Measurements from ENCODE around the gene ZNF839. TPM values are rescaled to one million over a fixed set of nuclear protein-coding genes. Genes with fewer than 3 reads are reported as not detected.

Gene ZNF839
- polyA plus RNA-seq, 1 of the 3 experiments (the other 2 are of a cell fraction): 15.4 TPM

GRCh38 chr14:102288139-102288538, 31.4 kb upstream of the ZNF839 start:
- ChIA-PET POLR2A (no interaction called here), CTCF (no interaction called here)
- Histone ChIP-seq H3K4me2 (no peak overlapping the region), H3K79me2 (ENCODE audit: insufficient read depth) (no peaks in the 10 kb centered on the region), H4K20me1 (ENCODE audit: insufficient read depth) (no peaks in the 10 kb centered on the region), H3K27ac (ENCODE audit: low read depth in 2 of 2, low read length in 1 of 2) (no peak overlapping the region), H3K4me1 (ENCODE audit: control insufficient read depth in 1 of 2, insufficient read depth in 2 of 2, low read depth in 1 of 2, low read length in 1 of 2) (no peaks in the 10 kb centered on the region), H3K27me3 (ENCODE audit: insufficient read depth) (no peaks in the 10 kb centered on the region), H3K9me2 (no peaks in the 10 kb centered on the region), H2AFZ (ENCODE audit: low read depth) (no peak overlapping the region), H3F3A (replicated peaks; ENCODE audit: insufficient read depth) (no peaks in the 10 kb centered on the region), H3K9ac (no peak overlapping the region), H3K36me3 (replicated peaks in 1 of 2; ENCODE audit: control insufficient read depth in 1 of 2, insufficient read depth in 2 of 2, low read length in 1 of 2) (no peaks in the 10 kb centered on the region), H3K9me3 (no peaks in the 10 kb centered on the region), H3K4me3 (ENCODE audit: low read depth in 2 of 2, low read length in 1 of 2) (no peak overlapping the region)
- no peak for DNase-seq
- TF ChIP-seq MAX (IDR thresholded peaks at IDR 0.05; ENCODE audit: low read depth) (no peak), SIN3A (IDR thresholded peaks at IDR 0.05; ENCODE audit: borderline replicate concordance, low read depth, low read length) (no peak), TEAD4 (IDR thresholded peaks at IDR 0.05; ENCODE audit: borderline replicate concordance, insufficient read depth) (no peak), FOXJ3 (CRISPR knock-in tag; IDR thresholded peaks at IDR 0.05) (no peak), CHD2 (IDR thresholded peaks at IDR 0.05; ENCODE audit: low read length, partially characterized antibody) (no peak), EZH2phosphoT487 (IDR thresholded peaks at IDR 0.05; ENCODE audit: borderline replicate concordance, low read depth) (no peak), FOSL2 (IDR thresholded peaks at IDR 0.05; ENCODE audit: borderline replicate concordance, low read depth) (no peak), RCOR1 (IDR thresholded peaks at IDR 0.05; ENCODE audit: low read length) (no peak), TAF1 (IDR thresholded peaks at IDR 0.05; ENCODE audit: borderline replicate concordance, low read depth, low read length) (no peak), YY1 (IDR thresholded peaks at IDR 0.05; ENCODE audit: low read depth) (no peak), IRF3 (IDR thresholded peaks at IDR 0.05; ENCODE audit: low read depth, low read length) (no peak), TCF12 (IDR thresholded peaks at IDR 0.05) (no peak), JUND (IDR thresholded peaks at IDR 0.05) (no peak), GABPA (IDR thresholded peaks at IDR 0.05; ENCODE audit: low read depth) (no peak), USF2 (IDR thresholded peaks at IDR 0.05; ENCODE audit: borderline replicate concordance, low read depth, low read length) (no peak), FOXM1 (IDR thresholded peaks at IDR 0.05; ENCODE audit: low read depth) (no peak), CTCF (IDR thresholded peaks at IDR 0.05) (no peak), REST (IDR thresholded peaks at IDR 0.05; ENCODE audit: low read depth, low read length) (no peak)
- 92% methylated on average over 2 of the region's 2 CpGs for WGBS (ENCODE audit: low lambda C conversion rate)
